HEK293 (cell line): ENCODE results near the gene LIPA.

ENCODE experiments used
- CTCF ChIA-PET: fragments of 350-600 bp; formaldehyde crosslinking; extraction: SDS; loops from one replicate; lab custom pipeline; 2021; ENCODE audit warnings: antibody characterized with exemption; lab: Yijun Ruan, JAX
- POLR2A ChIA-PET: fragments of 300-600 bp; formaldehyde crosslinking; extraction: SDS; loops from one replicate; lab custom pipeline; 2020; ENCODE audit warnings: antibody characterized with exemption, inconsistent platforms; lab: Yijun Ruan, JAX
- H3K27ac ChIP-seq: fragments of 200-500 bp; sonication (Bioruptor generic); 2 replicates; pipeline ENCODE4 v1.5.1; 2014; ENCODE audit warnings: low read depth, low read length, control low read depth, inconsistent platforms; ENCODE audit errors: extremely low read depth
- H3K36me3 ChIP-seq, 2 experiments: fragments of 200-500 bp in 1 of 2; sonication (Bioruptor generic) in 1 of 2; 1 replicate in 1 of 2; 2 replicates in 1 of 2; pipeline ENCODE4 v1.5.1; 2014 to 2017; ENCODE audit warnings: inconsistent platforms in 2 of 2, low read length in 2 of 2; ENCODE audit not compliant: control insufficient read depth in 2 of 2, insufficient read depth in 1 of 2
- H3K4me1 ChIP-seq: fragments of 200-500 bp; sonication (Bioruptor generic); 2 replicates; pipeline ENCODE4 v1.5.1; 2014; ENCODE audit warnings: mild to moderate bottlenecking, low read length, inconsistent platforms; ENCODE audit not compliant: control insufficient read depth, insufficient read depth
- H3K4me3 ChIP-seq: 2 replicates; pipeline ENCODE4 v1.5.1; 2011; ENCODE audit warnings: low read depth, mild to moderate bottlenecking, control low read depth, low read length, moderate library complexity
- H3K9me3 ChIP-seq: fragments of 200-500 bp; sonication (Bioruptor generic); 2 replicates; pipeline ENCODE4 v1.5.1; 2014; ENCODE audit warnings: low read depth, low read length, inconsistent platforms; ENCODE audit not compliant: control insufficient read depth, insufficient read depth
- BCL11B ChIP-seq: fragments of 450-650 bp; formaldehyde crosslinking; IDR thresholded peaks from 2 replicates; pipeline ENCODE4 v1.5.1; 2016; ENCODE audit warnings: low read depth, missing biosample characterization, missing genetic modification characterization
- HOXA7 ChIP-seq: sonication (generic); formaldehyde crosslinking; IDR thresholded peaks from 2 replicates; pipeline ENCODE4 v1.8.1; 2022; ENCODE audit warnings: missing genetic modification reagents, borderline replicate concordance
- HOXD13 ChIP-seq: sonication (generic); formaldehyde crosslinking; IDR thresholded peaks from 2 replicates; pipeline ENCODE4 v1.8.0; 2022; ENCODE audit warnings: missing genetic modification reagents, borderline replicate concordance
- KLF16 ChIP-seq: fragments of 450-650 bp; formaldehyde crosslinking; IDR thresholded peaks from 2 replicates; pipeline ENCODE4 v1.5.1; 2017; ENCODE audit warnings: missing biosample characterization, missing genetic modification characterization
- OSR2 ChIP-seq: fragments of 450-650 bp; formaldehyde crosslinking; IDR thresholded peaks from 2 replicates; pipeline ENCODE4 v1.5.1; 2016; ENCODE audit warnings: missing biosample characterization, missing genetic modification characterization
- OVOL3 ChIP-seq: fragments of 450-650 bp; formaldehyde crosslinking; IDR thresholded peaks from 2 replicates; pipeline ENCODE4 v1.5.1; 2016; ENCODE audit warnings: missing biosample characterization, missing genetic modification characterization
- PRDM4 ChIP-seq: fragments of 450-650 bp; formaldehyde crosslinking; IDR thresholded peaks from 2 replicates; pipeline ENCODE4 v1.5.1; 2017; ENCODE audit warnings: missing biosample characterization, missing genetic modification characterization
- SP2 ChIP-seq: fragments of 450-650 bp; formaldehyde crosslinking; IDR thresholded peaks from 2 replicates; pipeline ENCODE4 v1.5.1; 2016; ENCODE audit warnings: missing biosample characterization, missing genetic modification characterization
- ZBTB21 ChIP-seq: fragments of 450-650 bp; formaldehyde crosslinking; IDR thresholded peaks from 2 replicates; pipeline ENCODE4 v1.5.1; 2017; ENCODE audit warnings: missing biosample characterization, missing genetic modification characterization
- ZBTB49 ChIP-seq: fragments of 450-650 bp; formaldehyde crosslinking; IDR thresholded peaks from 2 replicates; pipeline ENCODE4 v1.5.1; 2016; ENCODE audit warnings: missing biosample characterization, missing genetic modification characterization, low read depth
- ZEB2 ChIP-seq: fragments of 450-650 bp; formaldehyde crosslinking; IDR thresholded peaks from 2 replicates; pipeline ENCODE4 v1.5.1; 2016; ENCODE audit warnings: missing biosample characterization, missing genetic modification characterization
- ZNF133 ChIP-seq: fragments of 450-650 bp; formaldehyde crosslinking; IDR thresholded peaks from 2 replicates; pipeline ENCODE4 v1.5.1; 2016; ENCODE audit warnings: missing biosample characterization, missing genetic modification characterization
- ZNF26 ChIP-seq: fragments of 450-650 bp; formaldehyde crosslinking; IDR thresholded peaks from 2 replicates; pipeline ENCODE4 v1.5.1; 2016; ENCODE audit warnings: missing biosample characterization, missing genetic modification characterization
- ZNF292 ChIP-seq: fragments of 450-650 bp; formaldehyde crosslinking; IDR thresholded peaks from 2 replicates; pipeline ENCODE4 v1.5.1; 2016; ENCODE audit warnings: low read depth, missing biosample characterization, missing genetic modification characterization, borderline replicate concordance
- ZNF302 ChIP-seq: fragments of 450-650 bp; formaldehyde crosslinking; IDR thresholded peaks from 2 replicates; pipeline ENCODE4 v1.5.1; 2016; ENCODE audit warnings: missing biosample characterization, missing genetic modification characterization, low read depth
- ZNF311 ChIP-seq: fragments of 450-650 bp; formaldehyde crosslinking; IDR thresholded peaks from 2 replicates; pipeline ENCODE4 v1.5.1; 2017; ENCODE audit warnings: missing biosample characterization, missing genetic modification characterization, borderline replicate concordance
- ZNF473 ChIP-seq: fragments of 450-650 bp; formaldehyde crosslinking; IDR thresholded peaks from 2 replicates; pipeline ENCODE4 v1.5.1; 2017; ENCODE audit warnings: missing biosample characterization, missing genetic modification characterization
- ZNF529 ChIP-seq: fragments of 450-650 bp; formaldehyde crosslinking; IDR thresholded peaks from 2 replicates; pipeline ENCODE4 v1.5.1; 2017; ENCODE audit warnings: missing genetic modification characterization, missing biosample characterization; ENCODE audit not compliant: insufficient replicate concordance
- ZNF530 ChIP-seq: fragments of 450-650 bp; formaldehyde crosslinking; IDR thresholded peaks from 2 replicates; pipeline ENCODE4 v1.5.1; 2016; ENCODE audit warnings: low read depth, missing biosample characterization, missing genetic modification characterization
- ZNF544 ChIP-seq: fragments of 450-650 bp; formaldehyde crosslinking; IDR thresholded peaks from 2 replicates; pipeline ENCODE4 v1.5.0; 2017; ENCODE audit warnings: missing biosample characterization, missing genetic modification characterization
- ZNF660 ChIP-seq: fragments of 450-650 bp; IDR thresholded peaks from 2 replicates; pipeline ENCODE4 v1.5.1; 2018; ENCODE audit warnings: missing biosample characterization, mild to moderate bottlenecking, missing genetic modification characterization
- TF ChIP-seq, protein P1 (sequence below): fragments of 450-650 bp; formaldehyde crosslinking; IDR thresholded peaks from 2 replicates; pipeline ENCODE4 v1.5.1; 2017; ENCODE audit warnings: missing biosample characterization, mild to moderate bottlenecking, missing genetic modification characterization, moderate library complexity

Gene LIPA

GRCh38 chr10:89215511-89215910 lies 36.1 kb downstream of the LIPA start:
- POLR2A ChIA-PET = no interaction called here
- TF ChIP-seq ZNF660 (tag by site-specific recombination) = no peak
- no peak for TF ChIP-seq KLF16 (tag by site-specific recombination)
- TF ChIP-seq ZNF26 = no peak
- TF ChIP-seq OSR2 = no peak
- TF ChIP-seq, protein P1, sequence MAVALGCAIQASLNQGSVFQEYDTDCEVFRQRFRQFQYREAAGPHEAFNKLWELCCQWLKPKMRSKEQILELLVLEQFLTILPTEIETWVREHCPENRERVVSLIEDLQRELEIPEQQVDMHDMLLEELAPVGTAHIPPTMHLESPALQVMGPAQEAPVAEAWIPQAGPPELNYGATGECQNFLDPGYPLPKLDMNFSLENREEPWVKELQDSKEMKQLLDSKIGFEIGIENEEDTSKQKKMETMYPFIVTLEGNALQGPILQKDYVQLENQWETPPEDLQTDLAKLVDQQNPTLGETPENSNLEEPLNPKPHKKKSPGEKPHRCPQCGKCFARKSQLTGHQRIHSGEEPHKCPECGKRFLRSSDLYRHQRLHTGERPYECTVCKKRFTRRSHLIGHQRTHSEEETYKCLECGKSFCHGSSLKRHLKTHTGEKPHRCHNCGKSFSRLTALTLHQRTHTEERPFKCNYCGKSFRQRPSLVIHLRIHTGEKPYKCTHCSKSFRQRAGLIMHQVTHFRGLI (tag by site-specific recombination) = no peak
- TF ChIP-seq ZNF133 (tag by site-specific recombination) = no peak
- no peak for TF ChIP-seq SP2 (tag by site-specific recombination)
- TF ChIP-seq HOXA7 = no peak
- TF ChIP-seq PRDM4 (tag by site-specific recombination) = no peak
- no peak for TF ChIP-seq BCL11B (tag by site-specific recombination)
- no peak for TF ChIP-seq ZNF302 (tag by site-specific recombination)
- TF ChIP-seq HOXD13 (CRISPR knock-in tag) = no peak
- no peak for TF ChIP-seq ZNF530 (tag by site-specific recombination)
- TF ChIP-seq ZNF544 (tag by site-specific recombination) = no peak
- no peak for TF ChIP-seq OVOL3 (tag by site-specific recombination)

DNA sequence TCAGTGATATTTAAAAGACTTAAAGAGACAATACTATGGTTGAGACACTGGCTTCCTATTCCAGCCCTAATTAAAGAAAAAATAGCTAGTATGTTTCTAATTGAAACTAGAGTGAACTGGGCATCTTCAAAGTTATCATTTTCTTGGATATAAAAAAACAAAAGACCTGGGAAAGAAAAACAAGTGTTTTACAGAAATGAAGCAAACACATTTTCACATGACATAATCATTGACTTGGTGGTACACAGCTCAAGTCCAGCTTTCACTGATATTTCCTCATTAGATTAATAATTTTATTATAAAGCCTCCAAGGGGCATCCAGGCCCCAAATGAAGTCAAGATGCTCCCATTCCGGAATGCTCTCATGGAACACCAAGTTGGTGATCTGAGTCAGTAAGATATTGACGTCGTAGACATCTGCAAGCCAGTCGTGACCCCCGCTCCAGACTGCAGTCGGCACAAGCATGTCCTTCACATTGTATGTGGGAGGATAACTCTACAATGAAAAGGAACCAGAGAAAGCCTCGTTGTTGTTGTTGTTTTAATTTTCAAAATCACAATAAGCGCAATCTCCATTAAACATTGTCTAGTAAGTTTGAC lies 36.9 kb downstream of the LIPA start:
- Histone ChIP-seq H3K4me3 (no peak overlapping the region), H3K27ac (no peak overlapping the region), H3K4me1 (0 out of 2 replicates have a peak, but pooled peaks cover 2% of the 10 kb centered on the region), H3K9me3 (no peaks in the 10 kb centered on the region), H3K36me3 (peaks cover 0 to 6% of the 10 kb centered on the region in 2 experiments; a peak in 1 of 3 replicates)
- ChIA-PET CTCF (interaction anchor here (0.7 to 4.2 kb wide), 29 partner anchors 9 to 404 kb away, joined by 3 to 98 read pairs (median 4); partner anchors contain the start of gene FAS), POLR2A (no interaction called here)
- TF ChIP-seq ZNF473 (tag by site-specific recombination) (no peak), ZNF529 (tag by site-specific recombination) (no peak), OVOL3 (tag by site-specific recombination) (no peak), ZBTB49 (tag by site-specific recombination) (no peak), ZBTB21 (no peak), ZNF311 (no peak), ZNF292 (tag by site-specific recombination) (no peak), ZEB2 (tag by site-specific recombination) (no peak)

More at GRCh38 chr10:89215511-89215910, 36.1 kb downstream of the LIPA start:
- H3K27ac ChIP-seq = no peak overlapping the region
- peaks cover 0 to 6% of the 10 kb centered on the region in 2 experiments; a peak in 1 of 3 replicates for H3K36me3 ChIP-seq
- CTCF ChIA-PET = interaction anchor here (0.6 to 4.2 kb wide), 16 partner anchors 9 to 281 kb away, joined by 3 to 98 read pairs (median 4); no protein-coding TSS in a partner anchor
- no peak overlapping the region for H3K4me3 ChIP-seq
- no peaks in the 10 kb centered on the region for H3K9me3 ChIP-seq
- 0 out of 2 replicates have a peak, but pooled peaks cover 2% of the 10 kb centered on the region for H3K4me1 ChIP-seq
